ENCODE data around the gene DISC1.

DNA sequence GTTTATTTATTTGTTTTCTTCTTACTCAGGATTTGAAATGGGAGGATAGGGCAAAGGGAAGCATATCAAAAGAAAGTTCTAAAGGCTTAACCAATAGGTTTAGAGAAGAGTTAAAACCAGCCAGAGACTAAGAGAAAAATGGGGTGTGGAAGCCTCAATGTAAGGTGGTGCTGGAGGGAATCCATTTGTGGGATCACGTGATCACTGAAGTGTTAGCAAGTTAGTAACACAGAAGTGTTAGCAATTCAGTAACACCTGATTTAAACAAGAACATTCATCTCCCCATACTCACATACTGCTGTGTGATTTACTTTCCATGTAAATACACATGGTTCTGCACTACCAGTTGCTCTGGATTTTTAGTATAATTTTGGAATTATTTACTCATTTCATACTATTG lies 451.2 kb downstream of the DISC1 start:
- TF ChIP-seq, protein P1, sequence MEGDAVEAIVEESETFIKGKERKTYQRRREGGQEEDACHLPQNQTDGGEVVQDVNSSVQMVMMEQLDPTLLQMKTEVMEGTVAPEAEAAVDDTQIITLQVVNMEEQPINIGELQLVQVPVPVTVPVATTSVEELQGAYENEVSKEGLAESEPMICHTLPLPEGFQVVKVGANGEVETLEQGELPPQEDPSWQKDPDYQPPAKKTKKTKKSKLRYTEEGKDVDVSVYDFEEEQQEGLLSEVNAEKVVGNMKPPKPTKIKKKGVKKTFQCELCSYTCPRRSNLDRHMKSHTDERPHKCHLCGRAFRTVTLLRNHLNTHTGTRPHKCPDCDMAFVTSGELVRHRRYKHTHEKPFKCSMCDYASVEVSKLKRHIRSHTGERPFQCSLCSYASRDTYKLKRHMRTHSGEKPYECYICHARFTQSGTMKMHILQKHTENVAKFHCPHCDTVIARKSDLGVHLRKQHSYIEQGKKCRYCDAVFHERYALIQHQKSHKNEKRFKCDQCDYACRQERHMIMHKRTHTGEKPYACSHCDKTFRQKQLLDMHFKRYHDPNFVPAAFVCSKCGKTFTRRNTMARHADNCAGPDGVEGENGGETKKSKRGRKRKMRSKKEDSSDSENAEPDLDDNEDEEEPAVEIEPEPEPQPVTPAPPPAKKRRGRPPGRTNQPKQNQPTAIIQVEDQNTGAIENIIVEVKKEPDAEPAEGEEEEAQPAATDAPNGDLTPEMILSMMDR (IDR thresholded peaks at IDR 0.05): no peak
- no peak for TF ChIP-seq POLR2A (IDR thresholded peaks at IDR 0.05)
